CD4-positive, alpha-beta T cell treated with Interleukin-15 for 1 hour (primary cell): ENCODE results near the gene ASNS.

Source experiments
- DNase-seq: peaks from one replicate; pipeline ENCODE4 v3.0.0-alpha.2; 2020

Gene ASNS

DNA sequence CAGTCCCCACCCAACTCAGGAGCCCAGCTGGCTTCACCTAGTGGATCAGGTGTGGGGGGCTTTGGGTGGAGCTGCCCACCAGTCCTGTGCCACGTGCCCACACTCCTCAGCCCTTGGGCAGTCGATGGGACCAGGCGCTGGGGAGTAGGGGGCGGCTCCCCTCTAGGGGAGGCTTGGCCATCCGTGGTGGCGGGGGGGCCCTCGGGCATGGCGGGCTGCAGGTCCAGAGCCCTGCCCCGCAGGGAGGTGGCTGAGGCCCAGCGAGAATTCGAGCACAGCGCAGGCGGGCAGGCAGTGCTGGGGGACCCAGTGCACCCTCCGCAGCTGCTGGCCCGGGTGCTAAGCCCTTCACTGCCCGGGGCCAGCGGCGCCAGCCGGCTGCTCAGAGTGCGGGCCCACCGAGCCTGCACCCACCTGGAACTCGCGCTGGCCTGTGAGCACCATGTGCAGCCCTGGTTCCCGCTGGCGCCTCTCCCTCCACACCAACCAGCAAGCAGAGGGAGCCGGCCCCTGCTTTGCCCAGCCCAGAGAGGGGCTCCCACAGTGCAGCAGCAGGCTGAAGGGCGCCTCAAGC, 29.3 kb downstream of the ASNS start:
- no peak for DNase-seq

DNA sequence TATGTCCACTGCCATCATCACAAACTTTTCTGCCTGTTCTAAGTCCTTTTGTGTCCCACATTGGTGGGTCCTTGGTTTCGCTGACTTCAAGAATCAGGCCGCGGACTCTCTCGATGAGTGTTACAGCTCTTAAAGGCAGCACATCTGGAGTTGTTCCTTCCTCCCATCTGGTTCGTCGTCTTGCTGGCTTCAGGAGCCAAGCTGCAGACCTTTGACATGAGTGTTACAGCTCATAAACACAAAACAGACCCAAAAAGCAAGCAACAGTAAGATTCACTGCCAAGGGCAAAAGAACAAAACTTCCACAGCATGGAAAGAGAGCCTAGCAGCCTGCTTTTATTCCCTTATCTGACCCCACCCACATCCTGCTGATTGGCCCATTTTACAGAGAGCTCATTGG, 30.2 kb downstream of the ASNS start:
- no peak for DNase-seq

- DNase-seq = peak; percentile 34
These were observed 36.7 kb downstream of the ASNS start for GRCh38 chr7:97835296-97836138.

- DNase-seq = no peak
These were observed 53.0 kb downstream of the ASNS start for GRCh38 chr7:97819161-97819560.

GRCh38 chr7:97818066-97818663, 54.0 kb downstream of the ASNS start:
- DNase-seq = no peak
